ENCODE results near the gene CRIP2.
A peak's percentile ranks its signal among the peaks of the same experiment; 100 is the strongest.

The CRIP2 gene

DNA sequence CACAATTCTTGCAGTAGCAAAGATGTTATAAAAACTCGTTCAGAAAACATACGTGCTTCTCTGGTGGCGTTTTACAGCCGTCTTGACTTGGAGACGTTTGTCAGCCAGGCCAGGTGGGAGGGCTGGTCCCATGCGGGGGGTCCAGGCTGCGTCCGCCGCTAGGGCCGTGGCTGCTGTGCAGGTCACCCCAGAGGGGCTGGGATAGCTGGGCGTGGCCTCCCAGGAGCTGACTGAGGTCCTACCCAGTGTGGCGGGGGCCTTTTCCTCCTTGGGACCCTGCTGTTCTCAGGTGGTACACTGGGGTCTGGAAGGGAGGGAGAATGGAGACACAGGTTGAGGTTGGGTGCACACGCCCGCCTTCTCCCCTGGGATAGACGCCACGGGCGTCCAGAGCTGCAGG lies 29.8 kb upstream of the CRIP2 start:
- DNase-seq: no peak

DNA sequence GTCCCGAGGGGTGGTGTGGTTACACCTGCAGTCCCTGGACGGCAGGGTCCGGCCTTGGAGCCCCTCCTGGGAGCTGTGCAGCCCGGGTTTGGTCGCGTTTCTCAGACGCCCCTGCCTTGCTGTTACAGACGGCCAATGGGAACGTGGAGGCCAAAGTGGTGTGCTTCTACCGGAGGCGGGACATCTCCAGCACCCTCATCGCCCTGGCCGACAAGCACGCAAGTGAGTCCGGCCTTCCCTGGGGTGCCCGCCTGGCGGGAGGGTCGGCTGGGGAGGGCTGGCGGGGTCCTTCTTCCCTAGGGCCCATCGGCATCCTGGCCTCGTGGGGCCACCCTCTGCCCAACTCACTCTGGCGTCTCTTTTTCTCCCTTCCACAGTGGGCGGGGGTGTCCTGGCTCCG lies 29.3 kb upstream of the CRIP2 start:
- no peak for DNase-seq

DNA sequence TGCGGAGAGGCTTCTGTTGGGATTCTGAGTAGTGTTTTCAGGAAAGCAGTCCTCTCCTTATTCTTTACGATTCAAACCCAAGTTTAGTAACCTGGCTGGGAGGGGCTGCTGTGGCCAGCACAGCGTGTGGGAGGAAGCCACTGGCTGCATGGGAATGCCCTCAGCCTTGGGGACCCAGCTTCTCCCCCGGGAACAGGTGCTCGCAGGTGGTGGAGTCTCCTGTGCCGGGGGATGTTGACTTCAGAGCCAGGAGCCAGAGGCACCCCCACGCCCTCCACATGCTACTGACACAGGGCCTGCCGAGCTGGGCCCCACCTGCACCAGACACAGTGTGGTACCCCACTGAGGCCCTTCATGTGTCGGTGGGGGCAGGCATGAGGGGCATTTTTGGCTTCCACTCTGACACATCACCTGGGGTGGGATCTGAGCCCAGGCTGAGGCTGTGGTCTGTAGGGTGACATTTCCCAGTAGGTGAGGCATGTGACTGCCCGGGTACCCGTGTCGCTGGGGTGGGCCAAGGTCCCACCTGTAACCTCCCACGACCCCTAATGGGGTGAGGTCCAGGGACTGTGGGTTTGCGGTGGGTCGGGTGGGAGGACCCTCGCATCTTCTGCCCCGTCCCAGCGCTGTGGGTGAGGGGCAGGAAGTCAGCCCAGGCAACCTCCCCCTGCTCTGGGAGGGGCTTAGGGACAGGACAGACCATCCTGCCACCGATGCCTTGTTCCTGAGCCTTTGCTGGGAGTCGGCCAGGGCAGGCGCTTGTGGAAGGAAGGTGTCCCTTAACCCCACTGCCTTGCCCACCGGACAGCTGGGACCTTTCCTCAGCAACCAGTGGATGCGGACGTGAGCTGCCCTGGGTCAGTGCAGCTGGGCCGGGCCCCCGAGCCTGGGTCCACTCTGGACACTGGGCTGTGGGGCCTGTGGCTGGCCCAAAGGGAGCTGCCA lies 28.4 kb upstream of the CRIP2 start:
- no peak for DNase-seq

DNA sequence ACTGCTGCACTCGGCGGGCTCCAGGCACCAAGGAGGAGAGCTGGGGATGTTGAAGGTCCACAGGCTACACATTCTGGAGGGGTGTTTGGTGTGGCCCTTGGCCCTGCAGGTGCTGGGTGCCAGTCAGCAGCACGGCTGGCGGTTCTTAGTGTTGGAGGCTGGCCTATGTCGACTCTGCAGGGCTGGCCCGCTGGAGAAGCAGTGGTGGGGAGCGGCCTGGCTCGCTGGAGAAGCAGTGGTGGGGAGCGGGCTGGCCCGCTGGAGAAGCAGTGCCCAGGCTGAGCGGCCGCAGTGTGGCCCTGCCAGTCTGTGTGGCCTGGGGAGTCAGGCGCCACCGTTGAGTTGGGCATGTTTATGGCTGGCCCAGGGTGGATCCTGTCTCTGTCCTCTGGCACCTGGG lies 27.6 kb upstream of the CRIP2 start:
- DNase-seq: no peak

DNA sequence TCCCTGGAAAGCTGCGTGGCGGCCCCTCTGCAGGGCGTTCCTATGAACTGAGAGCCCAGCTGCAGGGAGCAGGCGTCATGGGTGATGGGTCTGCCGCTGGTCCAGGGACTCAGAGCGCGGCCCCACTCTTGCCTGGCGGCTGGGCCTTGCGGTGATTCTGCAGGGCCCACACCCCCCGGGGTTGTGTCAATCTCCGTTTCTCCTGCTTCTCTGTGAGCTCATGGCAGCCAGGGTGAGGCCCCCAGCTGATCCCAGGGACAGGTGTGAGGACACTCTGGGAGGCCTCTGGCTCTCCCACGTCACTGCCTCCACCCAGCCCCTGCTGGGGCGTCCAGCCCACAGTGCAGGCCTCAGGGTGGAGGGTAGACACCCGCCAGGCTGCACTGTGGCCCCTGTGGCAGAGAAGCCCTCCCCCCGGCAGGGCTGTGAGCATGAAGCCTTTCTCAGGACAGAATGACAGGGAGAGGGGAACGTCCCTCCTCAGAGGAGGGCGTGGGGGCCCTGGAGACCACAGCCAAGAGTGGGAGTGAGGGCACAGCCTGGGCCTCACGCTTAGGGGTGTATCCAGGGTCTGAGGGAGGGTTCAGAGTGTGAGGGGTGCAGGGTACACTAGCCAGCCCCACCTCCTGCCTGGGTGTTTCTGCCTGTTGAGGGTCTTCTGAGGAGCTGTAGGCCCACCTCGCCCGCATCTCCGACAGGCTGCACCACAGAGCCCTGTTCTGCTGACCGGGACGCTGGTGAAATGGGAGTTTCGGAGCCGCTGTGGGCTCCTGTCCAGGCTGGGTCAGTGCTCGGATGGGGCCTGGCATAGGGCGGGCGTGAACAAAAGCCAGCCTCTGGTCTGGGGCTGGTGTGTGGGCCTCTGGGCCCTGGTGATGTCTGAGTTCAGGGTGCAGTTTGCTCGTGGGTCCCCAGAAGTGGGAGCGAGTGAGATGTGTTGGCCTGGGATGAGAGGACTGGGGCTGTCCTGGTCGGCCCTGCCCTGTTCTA lies 26.7 kb upstream of the CRIP2 start:
- no peak for DNase-seq

DNA sequence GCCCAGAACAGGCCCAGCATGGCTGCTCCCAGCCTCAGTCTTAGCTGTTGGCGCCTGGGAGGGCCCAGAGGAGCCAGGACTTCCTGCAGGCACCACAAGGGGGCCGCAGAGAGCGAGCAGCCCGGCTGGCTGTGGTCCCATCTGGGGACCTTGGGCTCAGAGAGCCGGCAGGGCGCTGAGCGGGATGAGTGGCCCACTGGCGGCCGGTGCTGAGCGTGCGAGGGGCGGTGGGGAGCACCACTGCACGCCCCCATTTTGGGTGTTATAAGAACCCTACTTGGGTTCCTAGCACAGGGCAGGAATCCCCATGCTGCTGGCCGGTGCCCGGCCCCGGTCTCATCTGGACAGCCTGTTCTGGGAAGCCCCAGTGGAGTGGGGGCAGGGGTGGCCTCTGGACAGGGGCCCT lies 25.9 kb upstream of the CRIP2 start:
- DNase-seq: peak in 46 of 51 donors; percentile 16 to 83 (median 56)

DNA sequence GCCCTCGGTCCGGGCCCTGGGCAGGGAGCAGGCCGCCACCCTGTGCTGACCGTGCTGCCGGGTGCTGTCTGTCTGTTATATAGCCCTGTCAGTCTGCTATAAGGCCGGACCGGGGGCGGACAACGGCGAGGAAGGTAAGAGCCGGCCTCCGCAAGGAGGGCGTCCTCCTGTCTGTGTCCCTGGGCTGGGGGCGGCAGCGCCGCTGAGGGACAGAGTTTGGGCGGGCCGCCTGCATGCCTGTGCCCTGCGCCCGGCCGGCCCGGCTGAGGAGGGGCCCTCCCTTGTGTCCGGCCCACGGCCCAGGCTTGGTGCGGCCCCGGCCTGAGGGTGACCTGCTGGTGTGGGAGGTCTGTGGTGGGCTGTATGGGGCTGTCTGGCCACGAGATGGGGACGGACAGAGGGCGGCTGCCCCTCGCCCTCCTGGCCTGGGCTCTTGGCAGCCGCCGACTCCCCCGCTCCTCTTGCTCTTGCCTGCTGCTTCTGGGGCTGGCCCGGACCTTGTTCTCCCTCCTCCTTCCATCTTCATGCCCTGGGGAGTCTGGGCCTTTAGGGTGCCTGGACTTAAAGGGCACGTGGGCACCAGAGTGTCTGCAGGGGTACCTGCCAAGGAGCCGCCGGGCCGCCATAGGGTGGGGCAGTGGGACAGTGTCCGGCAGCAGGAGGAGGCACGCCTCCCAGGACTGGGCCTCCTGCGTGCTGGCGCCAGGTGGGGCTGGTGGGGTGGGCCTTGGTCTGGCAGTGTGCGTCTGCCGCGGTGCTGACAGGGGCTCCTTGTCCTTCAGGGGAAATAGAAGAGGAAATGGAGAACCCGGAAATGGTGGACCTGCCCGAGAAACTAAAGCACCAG lies 25.1 kb upstream of the CRIP2 start:
- DNase-seq: no peak

DNA sequence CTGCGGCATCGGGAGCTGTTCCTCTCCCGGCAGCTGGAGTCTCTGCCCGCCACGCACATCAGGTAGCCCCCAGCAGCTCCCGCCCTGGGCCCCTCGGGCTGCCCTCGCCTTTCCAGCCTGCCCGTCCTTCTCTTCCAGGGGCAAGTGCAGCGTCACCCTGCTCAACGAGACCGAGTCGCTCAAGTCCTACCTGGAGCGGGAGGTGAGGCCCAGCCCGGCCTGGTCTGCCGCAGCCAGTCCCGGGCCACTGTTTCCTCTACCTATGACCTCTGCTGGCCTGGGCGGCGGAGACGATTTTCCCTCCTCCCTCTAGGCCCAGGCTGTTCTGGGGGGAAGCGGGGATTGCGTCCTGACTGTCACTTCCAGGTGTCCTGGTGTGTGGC lies 24.5 kb upstream of the CRIP2 start:
- DNase-seq: no peak

DNA sequence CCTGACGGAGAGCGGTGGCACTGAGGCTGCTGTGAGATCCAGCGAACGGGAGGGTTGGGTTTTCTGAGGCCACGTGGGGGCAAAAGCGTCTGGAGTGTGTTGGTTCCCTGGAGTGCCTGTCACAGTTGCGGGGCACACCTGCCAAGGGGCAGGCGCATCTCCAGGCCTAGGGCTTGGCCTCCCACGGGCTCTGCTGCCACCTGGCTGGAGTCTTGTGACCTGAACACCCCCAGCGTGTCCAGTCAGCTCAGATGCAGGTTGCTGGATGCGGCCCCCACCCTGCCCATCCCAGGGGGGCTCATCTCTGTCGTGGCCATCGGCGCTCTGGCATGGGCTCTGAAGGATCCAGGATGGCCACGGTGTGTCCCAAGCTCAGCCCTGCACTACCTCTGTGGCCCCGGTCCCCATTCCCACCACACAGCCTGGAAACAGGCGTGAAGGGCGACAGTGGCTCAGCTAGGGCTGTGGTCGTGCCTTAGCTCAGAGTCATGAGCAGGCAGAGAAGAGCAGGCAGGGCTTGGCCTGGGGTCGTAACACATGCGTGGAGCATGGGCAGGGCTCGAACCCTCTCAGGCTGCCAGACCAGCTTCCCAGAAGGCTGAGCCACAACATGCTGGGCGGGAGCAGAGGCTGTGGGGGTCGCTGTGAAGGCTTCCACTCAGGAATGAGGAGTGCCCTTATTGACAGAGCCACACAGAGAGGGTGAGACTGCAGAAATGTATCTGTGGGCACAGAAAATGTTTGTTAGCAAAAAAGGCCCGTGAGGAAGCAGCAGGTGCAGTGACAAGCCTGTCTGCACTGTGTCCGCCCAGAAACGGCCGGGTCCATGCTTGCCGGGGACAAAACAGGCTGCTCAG lies 23.5 kb upstream of the CRIP2 start:
- no peak for DNase-seq

DNA sequence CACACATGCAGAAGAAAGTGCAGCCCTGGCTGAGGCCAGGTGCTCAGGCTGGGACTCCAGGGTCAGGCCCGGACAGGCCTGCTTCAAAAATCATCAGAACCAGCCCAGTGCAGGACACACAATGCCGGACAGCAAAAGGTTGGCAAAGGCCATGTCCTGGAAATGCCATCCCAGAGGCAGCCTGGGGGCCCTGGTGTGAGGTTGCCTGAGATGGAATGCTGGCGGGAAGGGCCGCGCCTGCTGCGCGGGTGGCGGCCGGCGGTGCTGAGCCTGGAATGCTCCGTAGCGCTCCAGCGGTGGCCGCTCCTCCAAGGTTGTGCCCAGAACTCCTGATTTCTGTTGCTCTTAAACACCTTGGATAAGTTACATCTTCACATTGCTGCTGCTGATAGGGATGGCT lies 21.7 kb upstream of the CRIP2 start:
- no peak for DNase-seq

DNA sequence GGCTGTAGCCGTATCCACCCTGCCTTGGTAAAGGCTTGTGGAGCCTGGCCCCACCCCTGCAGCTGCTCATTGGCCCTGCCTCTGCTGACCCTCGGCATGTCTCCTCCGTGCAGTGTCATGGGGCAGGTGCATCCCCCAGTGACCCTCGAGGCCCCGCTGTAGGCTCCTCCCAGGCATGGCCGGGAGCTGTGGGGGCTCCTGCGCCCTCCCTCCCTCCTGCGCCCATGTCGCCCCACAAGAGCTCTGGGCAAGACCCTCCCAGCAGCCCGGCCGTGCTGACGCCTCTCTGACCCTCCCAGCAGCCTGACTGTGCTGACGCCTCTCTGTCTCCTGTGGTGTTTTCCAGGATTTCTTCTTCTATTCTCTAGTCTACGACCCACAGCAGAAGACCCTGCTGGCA lies 20.8 kb upstream of the CRIP2 start:
- DNase-seq: no peak

DNA sequence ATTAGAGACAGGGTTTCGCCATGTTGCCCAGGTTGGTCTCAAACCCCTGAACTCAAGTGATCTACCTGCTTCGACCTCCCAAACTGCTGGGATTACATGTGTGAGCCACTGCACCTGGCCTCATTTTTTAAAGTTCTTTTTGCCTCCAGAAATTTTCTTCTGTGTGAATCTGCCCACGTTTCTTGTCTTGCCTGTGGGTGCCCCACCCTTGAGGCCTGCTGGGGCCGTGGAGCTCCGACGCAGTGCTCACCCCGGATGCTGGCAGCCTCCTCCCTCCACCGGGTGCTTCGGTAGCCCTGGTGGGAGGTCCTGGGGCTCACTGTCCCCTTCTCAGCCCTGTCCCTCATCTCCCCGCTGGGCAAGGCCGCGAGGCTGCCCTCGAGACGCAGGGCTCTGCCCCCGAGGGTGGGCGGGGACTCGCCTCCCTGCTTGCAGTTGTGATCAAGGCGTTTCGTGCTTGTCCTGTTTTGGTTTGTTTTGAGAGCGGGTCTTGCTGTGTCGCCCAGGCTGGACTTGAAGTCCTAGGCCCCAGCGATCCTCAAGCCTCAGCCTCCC lies 19.5 kb upstream of the CRIP2 start:
- no peak for DNase-seq

DNA sequence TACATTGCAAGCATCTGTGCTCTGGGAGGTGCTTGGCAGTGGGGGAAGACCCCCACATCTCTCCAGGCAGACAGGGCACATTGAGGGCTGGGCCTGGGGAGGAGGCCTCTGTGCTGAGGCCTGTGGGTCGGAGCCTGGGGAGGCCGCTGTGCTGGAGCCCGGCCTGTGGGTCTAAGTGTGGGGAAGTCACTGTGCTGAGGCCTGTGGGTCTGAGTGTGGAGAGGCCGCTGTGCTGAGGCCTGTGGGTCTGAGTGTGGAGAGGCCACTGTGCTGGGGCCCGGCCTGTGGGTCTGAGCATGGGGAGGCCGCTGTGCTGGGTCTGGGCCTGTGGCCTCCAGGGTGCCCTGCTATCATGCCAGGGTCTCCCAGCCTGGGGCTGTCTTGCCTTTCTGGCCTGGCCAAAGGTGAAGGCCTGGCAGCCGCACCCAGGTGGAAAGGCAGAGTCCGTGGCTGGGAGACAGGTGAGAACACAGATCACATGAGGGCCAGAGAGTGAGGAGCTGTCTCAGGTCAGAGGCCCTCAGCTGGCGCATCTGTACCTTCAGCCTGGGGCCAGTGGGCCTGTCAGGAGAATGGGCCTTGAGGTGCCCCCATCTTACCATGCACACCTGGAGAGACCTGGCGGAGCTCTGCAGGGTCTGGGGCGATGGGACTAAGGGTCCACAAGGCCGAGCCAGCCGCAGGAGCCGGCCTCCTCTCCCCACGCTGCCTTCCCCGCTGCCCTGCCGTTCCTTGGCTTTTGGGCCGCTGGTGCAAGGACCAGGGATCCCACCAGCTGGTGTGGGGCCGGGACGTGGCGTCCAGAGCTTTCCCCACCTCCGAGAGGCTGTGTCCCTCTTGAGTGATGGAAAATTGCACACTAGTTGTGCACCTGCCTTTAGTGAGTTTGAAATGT lies 18.6 kb upstream of the CRIP2 start:
- no peak for DNase-seq

DNA sequence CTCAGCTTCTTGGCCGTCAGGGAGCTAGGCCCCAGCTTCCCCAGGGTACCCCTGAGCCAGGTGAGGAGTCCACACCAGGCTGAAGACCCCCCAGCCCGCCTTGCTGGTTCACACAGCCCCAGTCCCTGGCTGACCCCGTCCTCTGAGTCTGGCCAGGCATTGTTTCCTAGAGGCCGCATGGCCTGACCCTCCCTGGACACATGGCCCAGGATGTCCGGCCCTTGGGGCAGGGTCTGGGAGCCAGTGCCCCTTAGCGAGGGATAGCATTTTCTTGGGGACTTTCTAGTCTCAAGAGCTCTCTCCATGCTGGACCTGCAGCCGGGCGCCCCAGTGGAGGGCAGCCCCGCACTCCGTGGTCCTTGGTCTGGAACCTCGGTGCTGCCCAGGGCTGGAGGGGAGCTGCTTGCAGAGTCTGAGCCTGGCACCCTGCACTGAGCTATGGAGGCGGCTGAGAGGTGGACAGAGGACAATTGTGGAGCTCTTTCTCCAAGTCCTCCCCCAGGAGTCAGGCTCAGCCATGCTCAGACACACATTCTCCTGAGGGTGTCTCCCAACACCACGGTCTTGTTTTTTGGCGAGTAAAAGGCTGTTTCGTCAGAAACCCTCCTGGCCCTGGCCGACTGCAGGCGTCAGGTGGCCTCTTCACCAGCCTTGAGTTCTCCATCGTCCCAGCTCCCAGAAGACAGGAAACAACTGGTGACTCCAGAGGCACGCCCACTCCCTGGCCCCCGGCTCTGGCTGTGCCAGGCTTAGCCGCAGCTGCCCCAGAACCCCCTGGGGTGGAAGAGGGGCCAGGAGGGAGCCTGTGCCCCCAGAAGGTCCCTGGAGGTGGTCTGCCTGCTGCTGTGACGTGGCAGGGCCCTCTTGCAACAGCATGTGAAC lies 17.6 kb upstream of the CRIP2 start:
- no peak for DNase-seq

DNA sequence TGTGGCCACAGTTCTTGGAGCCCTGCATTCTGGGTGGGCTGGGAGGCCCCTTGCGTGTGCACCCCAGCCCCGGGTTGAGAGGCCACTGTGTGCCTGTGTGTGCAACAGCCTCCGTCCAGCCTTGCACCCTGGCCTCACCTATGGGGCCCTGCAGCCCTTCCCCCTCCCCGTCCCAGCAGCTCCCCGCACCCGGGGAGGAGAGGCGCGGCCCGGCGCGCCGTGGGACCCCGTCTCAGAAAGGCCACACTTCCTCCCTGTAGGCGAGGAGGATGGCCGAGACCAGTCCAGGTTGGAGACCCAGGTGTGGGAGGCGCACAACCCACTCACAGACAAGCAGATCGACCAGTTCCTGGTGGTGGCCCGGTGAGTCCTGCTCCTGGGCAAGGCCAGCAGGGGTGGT lies 16.6 kb upstream of the CRIP2 start:
- no peak for DNase-seq

DNA sequence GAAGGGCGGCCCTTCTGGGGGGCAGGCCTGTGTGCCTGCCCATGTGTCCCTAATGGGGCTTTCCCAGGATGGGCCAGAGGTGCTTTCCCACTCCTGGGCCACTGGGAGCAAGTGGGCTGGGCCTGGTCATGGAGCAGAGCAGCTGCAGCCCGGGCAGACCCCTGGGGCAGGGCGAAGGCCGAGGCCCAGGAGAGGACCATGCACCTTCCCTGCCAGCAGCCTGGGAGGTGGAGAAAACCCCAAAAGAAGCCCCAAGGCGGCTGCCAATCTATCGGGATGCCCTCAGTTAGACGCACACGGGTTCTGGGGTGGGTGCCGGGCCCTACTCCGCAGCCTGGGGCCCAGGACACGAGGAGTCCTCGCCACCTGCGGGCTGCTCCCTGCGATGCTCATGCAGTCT lies 16.1 kb upstream of the CRIP2 start:
- no peak for DNase-seq

DNA sequence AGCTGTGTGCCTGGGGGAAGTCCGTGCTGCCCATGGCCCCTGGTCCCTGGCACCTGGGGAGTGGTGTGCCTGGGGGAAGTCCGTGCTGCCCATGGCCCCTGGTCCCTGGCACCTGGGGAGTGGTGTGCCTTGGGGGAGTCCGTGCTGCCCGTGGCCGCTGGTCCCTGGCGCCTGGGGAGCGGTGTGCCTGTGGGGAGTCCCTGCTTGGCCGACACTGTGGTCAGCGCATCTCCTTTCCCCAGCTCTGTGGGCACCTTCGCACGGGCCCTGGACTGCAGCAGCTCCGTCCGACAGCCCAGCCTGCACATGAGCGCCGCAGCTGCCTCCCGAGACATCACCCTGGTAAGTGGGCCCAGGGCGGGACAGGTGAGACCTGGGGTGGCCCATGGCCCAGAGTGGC lies 14.5 kb upstream of the CRIP2 start:
- no peak for DNase-seq

DNA sequence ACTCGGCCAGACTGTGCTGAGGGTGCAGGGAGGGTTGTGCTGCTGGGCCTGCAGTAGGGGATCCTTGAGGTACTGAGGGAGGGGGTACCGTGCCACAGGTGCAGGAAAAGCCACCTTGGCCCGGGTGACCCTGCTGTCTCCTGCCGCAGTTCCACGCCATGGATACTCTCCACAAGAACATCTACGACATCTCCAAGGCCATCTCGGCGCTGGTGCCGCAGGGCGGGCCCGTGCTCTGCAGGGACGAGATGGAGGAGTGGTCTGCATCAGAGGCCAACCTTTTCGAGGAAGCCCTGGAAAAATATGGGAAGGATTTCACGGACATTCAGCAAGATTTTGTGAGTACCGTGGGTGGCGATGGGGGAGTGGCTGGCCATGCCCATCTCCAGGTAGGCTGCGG lies 14.0 kb upstream of the CRIP2 start:
- DNase-seq: no peak

Measured in hypothalamus (tissue), 51 donors.